Measurements from ENCODE around the gene STPG2.
"Not testable (repeated sequence)": the region's sequence is repeated elsewhere in the genome, so short reads cannot be mapped to it uniquely, and the experiment has no call there.

The STPG2 gene

GRCh38 chr4:97605932-97606331, 537.3 kb downstream of the STPG2 start:
- no peak for DNase-seq

- no peak for DNase-seq
Observed at GRCh38 chr4:97593248-97593647, 550.0 kb downstream of the STPG2 start.

GRCh38 chr4:97590266-97590665, 553.0 kb downstream of the STPG2 start:
- DNase-seq, result no peak

GRCh38 chr4:97589481-97590196, 553.6 kb downstream of the STPG2 start:
- DNase-seq, result no peak

- no peak for DNase-seq
Observed at GRCh38 chr4:97587912-97588311, 555.4 kb downstream of the STPG2 start.

- DNase-seq, result no peak
Observed at GRCh38 chr4:97585274-97585673, 558.0 kb downstream of the STPG2 start.

- DNase-seq, result no peak
Observed at GRCh38 chr4:97582890-97583289, 560.4 kb downstream of the STPG2 start.

- no peak for DNase-seq
Observed at GRCh38 chr4:97577004-97577403, 566.3 kb downstream of the STPG2 start.

GRCh38 chr4:97560009-97560408, 583.3 kb downstream of the STPG2 start:
- DNase-seq, result no peak

- no peak for DNase-seq
Observed at GRCh38 chr4:97558204-97558778, 585.0 kb downstream of the STPG2 start.

GRCh38 chr4:97550637-97551036, 592.6 kb downstream of the STPG2 start:
- DNase-seq, result not testable (repeated sequence)

GRCh38 chr4:97548943-97549583, 594.2 kb downstream of the STPG2 start:
- no peak for DNase-seq

- DNase-seq, result no peak
Observed at GRCh38 chr4:97548186-97548585, 595.1 kb downstream of the STPG2 start.

- no peak for DNase-seq
Observed at GRCh38 chr4:97531351-97531750, 611.9 kb downstream of the STPG2 start.

GRCh38 chr4:97530676-97531075, 612.6 kb downstream of the STPG2 start:
- no peak for DNase-seq

GRCh38 chr4:97525236-97525635, 618.0 kb downstream of the STPG2 start:
- no peak for DNase-seq

- DNase-seq, result no peak
Observed at GRCh38 chr4:97517939-97518338, 625.3 kb downstream of the STPG2 start.

- DNase-seq, result no peak
Observed at GRCh38 chr4:97513917-97514316, 629.4 kb downstream of the STPG2 start.
